GM12873 (cell line): ENCODE results near the gene BTBD7.

Experiments
- TF ChIP-seq, protein P1 (sequence below): IDR thresholded peaks from 2 replicates; pipeline ENCODE4 v1.5.1; 2012; ENCODE audit warnings: low read depth, mild to moderate bottlenecking, moderate library complexity, low read length, control low read depth; ENCODE audit not compliant: insufficient read depth; ENCODE audit errors: missing control alignments

Gene BTBD7

DNA sequence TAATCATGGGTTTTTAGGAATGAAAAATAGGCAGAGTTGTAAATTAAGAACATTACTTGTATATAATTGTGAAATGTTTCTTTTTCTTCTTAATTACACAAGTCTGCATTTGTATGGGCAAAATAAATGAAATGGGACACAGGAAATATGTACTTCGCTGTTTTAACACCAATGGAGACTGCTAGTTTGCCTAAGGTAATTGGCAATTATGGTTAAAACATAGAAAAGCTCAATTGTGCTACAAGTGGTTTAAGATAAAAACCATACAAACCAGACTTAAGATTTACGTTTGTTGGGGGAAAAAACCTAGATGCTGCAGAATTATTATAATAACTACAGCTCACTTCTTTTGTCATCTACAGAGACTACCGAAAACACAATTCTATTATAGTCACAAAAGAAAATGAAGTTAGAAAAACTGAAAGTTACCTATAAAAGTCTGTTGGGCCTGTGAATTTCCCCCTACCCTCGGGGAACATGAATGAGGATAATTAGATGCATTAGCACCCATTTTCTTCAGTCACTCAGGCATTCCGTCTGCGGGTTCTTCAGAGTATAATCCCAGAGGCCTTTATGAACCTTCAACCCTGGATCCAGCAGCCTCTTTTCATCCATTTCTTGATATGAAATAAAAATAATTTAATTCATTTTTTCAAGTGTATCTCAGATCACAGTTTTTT is 37.2 kb downstream of the BTBD7 start:
- TF ChIP-seq, protein P1, sequence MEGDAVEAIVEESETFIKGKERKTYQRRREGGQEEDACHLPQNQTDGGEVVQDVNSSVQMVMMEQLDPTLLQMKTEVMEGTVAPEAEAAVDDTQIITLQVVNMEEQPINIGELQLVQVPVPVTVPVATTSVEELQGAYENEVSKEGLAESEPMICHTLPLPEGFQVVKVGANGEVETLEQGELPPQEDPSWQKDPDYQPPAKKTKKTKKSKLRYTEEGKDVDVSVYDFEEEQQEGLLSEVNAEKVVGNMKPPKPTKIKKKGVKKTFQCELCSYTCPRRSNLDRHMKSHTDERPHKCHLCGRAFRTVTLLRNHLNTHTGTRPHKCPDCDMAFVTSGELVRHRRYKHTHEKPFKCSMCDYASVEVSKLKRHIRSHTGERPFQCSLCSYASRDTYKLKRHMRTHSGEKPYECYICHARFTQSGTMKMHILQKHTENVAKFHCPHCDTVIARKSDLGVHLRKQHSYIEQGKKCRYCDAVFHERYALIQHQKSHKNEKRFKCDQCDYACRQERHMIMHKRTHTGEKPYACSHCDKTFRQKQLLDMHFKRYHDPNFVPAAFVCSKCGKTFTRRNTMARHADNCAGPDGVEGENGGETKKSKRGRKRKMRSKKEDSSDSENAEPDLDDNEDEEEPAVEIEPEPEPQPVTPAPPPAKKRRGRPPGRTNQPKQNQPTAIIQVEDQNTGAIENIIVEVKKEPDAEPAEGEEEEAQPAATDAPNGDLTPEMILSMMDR, result no peak

DNA sequence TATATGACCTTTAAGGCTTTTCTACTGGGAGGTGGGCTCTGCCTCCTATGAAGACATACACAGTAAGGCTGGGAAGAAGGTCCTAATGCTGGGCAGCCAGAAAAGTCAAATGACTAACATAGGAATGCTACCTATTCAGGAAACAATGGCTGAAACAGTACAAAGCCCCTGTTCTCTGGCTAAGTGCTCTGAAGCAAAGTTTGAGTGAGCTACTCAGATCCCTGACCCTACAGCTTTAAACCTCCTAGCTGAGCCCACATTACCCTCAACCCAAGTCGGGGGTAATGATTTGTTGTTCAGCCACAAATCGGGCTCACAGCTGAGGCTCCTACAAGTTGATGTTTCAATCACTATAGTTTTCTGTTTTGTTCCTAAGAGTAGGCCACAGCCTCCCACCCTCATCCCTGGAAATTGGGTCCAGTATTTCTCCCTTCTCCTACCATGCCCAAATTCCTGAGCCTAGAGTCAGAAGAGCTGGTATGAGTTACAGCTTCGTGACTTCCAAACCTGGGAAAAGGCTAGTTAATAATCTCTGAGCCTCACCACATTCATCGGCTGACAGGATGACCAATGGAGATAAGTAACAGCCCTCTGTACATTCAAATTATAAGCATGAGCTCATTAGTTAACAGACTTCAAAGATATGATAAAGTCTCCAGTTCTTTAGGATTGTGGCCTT is 46.5 kb downstream of the BTBD7 start:
- TF ChIP-seq, protein P1, result no peak

DNA sequence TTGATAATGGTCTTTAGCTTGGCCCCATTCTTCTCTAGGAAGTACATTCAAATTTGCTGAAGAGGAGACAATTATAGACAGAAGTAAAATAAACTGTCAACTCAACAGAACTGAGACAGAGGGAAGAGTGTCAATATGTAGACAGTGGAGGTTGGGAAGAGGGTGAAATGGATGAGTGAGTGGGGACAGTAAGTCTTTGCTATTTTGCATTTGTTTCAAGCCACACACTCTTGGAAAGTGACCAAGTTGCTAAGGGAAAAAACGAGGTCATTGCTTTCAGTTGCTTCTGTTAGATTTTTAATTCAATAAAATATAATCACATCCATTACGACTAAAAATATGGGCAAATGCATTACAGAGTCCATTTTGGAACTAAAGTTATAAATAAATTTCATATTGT is 47.8 kb downstream of the BTBD7 start:
- TF ChIP-seq, protein P1, result no peak

DNA sequence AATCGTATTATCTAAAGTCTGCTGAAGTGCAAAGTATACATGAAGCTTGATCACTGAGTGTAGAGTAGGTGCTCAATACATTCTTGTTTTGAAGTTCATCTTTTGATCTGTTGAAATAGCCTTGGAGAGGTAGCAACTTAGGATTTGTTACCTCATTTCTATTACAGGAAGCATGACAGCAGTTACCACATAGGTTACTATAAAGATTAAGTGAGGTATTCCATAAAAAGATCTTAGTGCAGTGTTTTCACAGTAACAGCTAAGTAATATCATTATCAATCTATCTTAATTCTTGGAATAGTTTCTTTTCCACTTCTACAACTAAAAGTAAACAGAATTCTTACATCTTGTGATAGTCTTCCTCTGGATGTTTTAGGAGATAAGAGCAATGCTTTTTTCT is 50.9 kb downstream of the BTBD7 start:
- TF ChIP-seq, protein P1, result no peak

DNA sequence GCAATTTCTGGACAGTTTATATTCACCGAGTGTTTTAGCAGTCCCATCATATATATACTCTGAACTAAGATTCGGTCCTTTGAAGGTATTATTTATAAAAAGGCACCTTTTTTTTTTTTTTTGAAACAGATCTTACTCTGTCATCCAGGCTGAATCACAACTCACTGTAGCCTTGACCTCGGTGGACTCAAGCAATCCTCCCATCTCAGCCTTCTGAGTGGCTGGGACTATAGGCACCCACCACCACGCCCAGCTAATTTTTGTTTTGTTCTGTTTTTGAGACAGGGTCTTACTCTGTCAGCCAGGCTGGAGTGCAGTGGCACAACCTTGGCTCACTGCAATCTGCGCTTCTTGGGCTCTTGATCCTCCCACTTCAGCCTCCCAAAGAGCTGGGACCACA is 52.1 kb downstream of the BTBD7 start:
- TF ChIP-seq, protein P1, result no peak

DNA sequence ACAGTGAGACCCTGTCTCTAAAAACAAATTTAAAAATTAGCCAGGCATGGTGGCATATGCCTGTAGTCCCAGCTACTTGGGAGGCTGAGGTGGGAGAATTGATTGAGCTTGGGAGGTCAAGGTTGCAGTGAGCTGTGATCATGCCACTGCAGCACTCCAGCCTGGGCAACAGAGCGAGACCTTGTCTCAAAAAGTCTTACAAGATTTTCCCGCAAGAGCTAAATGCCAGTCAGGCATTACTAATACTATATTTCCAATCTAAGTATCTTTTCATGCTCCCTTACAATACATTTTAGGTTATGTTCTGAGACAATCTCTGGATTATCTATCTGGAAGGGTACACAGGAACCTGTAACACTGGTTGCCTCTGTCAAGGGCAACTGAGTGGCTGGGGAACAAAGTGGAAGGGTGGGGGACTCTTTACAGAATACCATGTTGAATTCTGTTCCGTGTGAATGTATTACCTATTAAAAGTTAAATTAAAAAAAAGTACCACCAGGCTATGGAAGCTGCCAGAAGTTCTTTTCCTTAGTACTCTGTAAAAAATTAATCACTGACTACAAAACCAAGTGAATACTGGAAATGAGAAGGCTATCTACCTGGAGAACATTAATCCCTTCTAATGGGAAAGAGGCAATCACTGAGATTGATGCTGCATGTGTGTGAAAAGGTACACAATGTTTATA is 56.7 kb downstream of the BTBD7 start:
- TF ChIP-seq, protein P1, result no peak

DNA sequence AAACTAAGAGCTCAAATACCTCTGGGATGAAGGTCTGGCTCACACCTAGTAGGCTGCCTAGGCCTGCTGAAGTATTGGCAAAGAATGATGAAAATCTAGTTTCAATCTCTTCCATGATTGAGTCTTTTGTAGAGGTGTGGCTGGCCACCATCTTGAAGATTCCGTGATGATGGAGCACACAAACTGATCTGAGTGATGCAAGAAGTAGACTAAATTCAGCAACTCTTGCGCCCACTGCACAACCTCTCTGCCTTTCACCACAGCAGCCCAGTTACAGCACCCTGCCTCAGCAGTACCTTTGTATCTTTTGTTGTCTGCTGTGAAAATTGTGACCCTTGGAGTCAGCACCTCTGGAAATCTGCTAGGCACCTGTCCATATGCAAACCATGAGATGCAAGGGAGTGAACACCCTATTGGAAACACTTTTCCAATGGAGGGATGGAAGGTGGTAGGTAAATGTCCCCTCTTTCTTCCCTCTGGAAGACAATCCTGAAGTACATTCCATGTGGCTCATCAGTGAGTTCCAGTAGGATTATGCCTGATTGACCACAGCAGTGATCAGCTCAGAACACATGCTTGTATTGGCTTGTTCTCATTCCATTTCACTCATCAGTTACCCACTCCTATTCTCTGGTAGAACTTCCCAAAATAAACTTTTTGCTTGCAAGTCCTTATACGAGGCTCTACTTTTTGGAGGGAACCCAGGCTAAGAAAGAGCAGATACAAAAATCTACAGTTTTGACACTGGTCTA is 58.6 kb downstream of the BTBD7 start:
- TF ChIP-seq, protein P1, result no peak
